GM12878 (cell line): ENCODE measurements around the gene HP1BP3. TPM values are rescaled to one million over a fixed set of nuclear protein-coding genes. Genes with fewer than 3 reads are reported as not detected.
A peak's percentile ranks its signal among the peaks of the same experiment; 100 is the strongest.

ENCODE experiments used
- BRCA1 ChIP-seq: IDR thresholded peaks from 2 replicates; pipeline ENCODE4 v1.6.1; 2011; ENCODE audit warnings: low read depth, low read length, improper control_type of control experiment
- CBFB ChIP-seq: IDR thresholded peaks from 2 replicates; pipeline ENCODE4 v1.6.1; 2016; ENCODE audit warnings: antibody characterized with exemption, low read depth
- CEBPB ChIP-seq, 2 experiments: fragments of 150-350 bp in 1 of 2; IDR thresholded peaks; 2 replicates each; pipeline ENCODE4 v1.6.1; 2012 to 2014; ENCODE audit warnings: low read depth in 2 of 2, low read length in 2 of 2, borderline replicate concordance in 1 of 2, inconsistent platforms in 1 of 2
- CHD1 ChIP-seq: IDR thresholded peaks from 2 replicates; pipeline ENCODE4 v1.6.1; 2012; ENCODE audit warnings: low read depth, low read length, improper control_type of control experiment
- CHD2 ChIP-seq: IDR thresholded peaks from 2 replicates; pipeline ENCODE4 v1.6.1; 2011; ENCODE audit warnings: low read depth, low read length, improper control_type of control experiment, borderline replicate concordance
- CREB1 ChIP-seq: IDR thresholded peaks from 2 replicates; pipeline ENCODE4 v1.6.1; 2012; ENCODE audit warnings: low read depth, mild to moderate bottlenecking, inconsistent platforms
- CTCF ChIP-seq, 3 experiments: IDR thresholded peaks in 2 of 3; conservative IDR thresholded peaks in 1 of 3; 2 replicates each; pipeline ENCODE4 v1.5.1; 2011; ENCODE audit warnings: low read depth in 3 of 3, low read length in 3 of 3, mild to moderate bottlenecking in 3 of 3, control low read depth in 2 of 3, moderate library complexity in 2 of 3, inconsistent platforms in 1 of 3, mixed read lengths in 1 of 3; ENCODE audit not compliant: control insufficient read depth in 2 of 3, insufficient read depth in 1 of 3; ENCODE audit errors: extremely low read depth in 1 of 3
- HSF1 ChIP-seq: fragments of 150-350 bp; IDR thresholded peaks from 2 replicates; pipeline ENCODE4 v1.6.1; 2014; ENCODE audit warnings: mild to moderate bottlenecking, low read depth, low read length
- IRF3 ChIP-seq: fragments of 450-650 bp; IDR thresholded peaks from 2 replicates; pipeline ENCODE4 v1.6.1; 2014; ENCODE audit warnings: mild to moderate bottlenecking
- LARP7 ChIP-seq: fragments of 450-650 bp; IDR thresholded peaks from 2 replicates; pipeline ENCODE4 v1.6.1; 2017; ENCODE audit warnings: mild to moderate bottlenecking
- MTA3 ChIP-seq: IDR thresholded peaks from 2 replicates; pipeline ENCODE4 v1.6.1; 2012; ENCODE audit warnings: low read length, inconsistent platforms, borderline replicate concordance
- PAX5 ChIP-seq: IDR thresholded peaks from 2 replicates; pipeline ENCODE4 v1.6.1; 2011; ENCODE audit warnings: low read depth, low read length, borderline replicate concordance
- PBX3 ChIP-seq: IDR thresholded peaks from 2 replicates; pipeline ENCODE4 v1.6.1; 2011; ENCODE audit warnings: mild to moderate bottlenecking, low read depth, low read length, moderate library complexity; ENCODE audit not compliant: insufficient replicate concordance
- RAD51 ChIP-seq: fragments of 450-650 bp; IDR thresholded peaks from 2 replicates; pipeline ENCODE4 v1.6.1; 2016; ENCODE audit warnings: moderate library complexity, mild to moderate bottlenecking, inconsistent platforms
- RELA ChIP-seq: fragments of 450-650 bp; IDR thresholded peaks from 2 replicates; pipeline ENCODE4 v1.8.0; 2014; ENCODE audit warnings: borderline replicate concordance; ENCODE audit not compliant: partially characterized antibody
- SMC3 ChIP-seq: IDR thresholded peaks from 2 replicates; pipeline ENCODE4 v1.6.1; 2011; ENCODE audit warnings: low read length, improper control_type of control experiment, borderline replicate concordance
- TCF3 ChIP-seq: IDR thresholded peaks from 2 replicates; pipeline ENCODE4 v1.6.1; 2012; ENCODE audit warnings: low read depth, mild to moderate bottlenecking, low read length, borderline replicate concordance; ENCODE audit not compliant: insufficient read depth
- YBX1 ChIP-seq: fragments of 450-650 bp; IDR thresholded peaks from 2 replicates; pipeline ENCODE4 v1.6.1; 2016; ENCODE audit warnings: antibody characterized with exemption
- ZBTB33 ChIP-seq: fragments of 450-650 bp; IDR thresholded peaks from 2 replicates; pipeline ENCODE4 v1.6.1; 2017; ENCODE audit warnings: mild to moderate bottlenecking
- ZNF274 ChIP-seq: IDR thresholded peaks from one replicate; pipeline ENCODE4 v1.8.0; 2011; ENCODE audit not compliant: insufficient read length, insufficient read depth
- polyA plus RNA-seq, 11 experiments: library from polyadenylated mRNA; depleted of rRNA in 4 of 11; unstranded in 6 of 11; stranded (reverse) in 5 of 11; fragments of >200 nt; fragmentation: Nextera tagmentation in 4 of 11; fragmentation: Illumina TruSeq in 1 of 11; extraction: Ambion mirVana in 4 of 11; extraction: Trizol in 1 of 11; gene quantifications; 1 replicate in 1 of 11; 2 replicates in 10 of 11; pipeline versions ENCODE4 v1.2.1 to v1.2.3, GENCODE V29; 2011 to 2016; ENCODE audit warnings: inconsistent platforms in 2 of 11, missing spikeins in 2 of 11, low read depth in 1 of 11
- total RNA-seq, 4 experiments: library from RNA; depleted of rRNA in 3 of 4; stranded (reverse); fragments of >200 nt in 3 of 4; fragmentation: Illumina TruSeq in 1 of 4; extraction: Trizol in 1 of 4; gene quantifications; 2 replicates each; pipeline versions ENCODE4 v1.2.1 to v1.2.3, GENCODE V29; 2013 to 2021
- TF ChIP-seq, protein P1 (sequence below): IDR thresholded peaks from 2 replicates; pipeline ENCODE4 v1.6.1; 2012; ENCODE audit warnings: low read depth, low read length, improper control_type of control experiment

The HP1BP3 gene
- total and polyA plus RNA-seq, 10 of the 15 experiments (the other 5 are each of a cell fraction or from before 2014, with no cell fraction given) = 32.6 to 188 (median 133) TPM

DNA sequence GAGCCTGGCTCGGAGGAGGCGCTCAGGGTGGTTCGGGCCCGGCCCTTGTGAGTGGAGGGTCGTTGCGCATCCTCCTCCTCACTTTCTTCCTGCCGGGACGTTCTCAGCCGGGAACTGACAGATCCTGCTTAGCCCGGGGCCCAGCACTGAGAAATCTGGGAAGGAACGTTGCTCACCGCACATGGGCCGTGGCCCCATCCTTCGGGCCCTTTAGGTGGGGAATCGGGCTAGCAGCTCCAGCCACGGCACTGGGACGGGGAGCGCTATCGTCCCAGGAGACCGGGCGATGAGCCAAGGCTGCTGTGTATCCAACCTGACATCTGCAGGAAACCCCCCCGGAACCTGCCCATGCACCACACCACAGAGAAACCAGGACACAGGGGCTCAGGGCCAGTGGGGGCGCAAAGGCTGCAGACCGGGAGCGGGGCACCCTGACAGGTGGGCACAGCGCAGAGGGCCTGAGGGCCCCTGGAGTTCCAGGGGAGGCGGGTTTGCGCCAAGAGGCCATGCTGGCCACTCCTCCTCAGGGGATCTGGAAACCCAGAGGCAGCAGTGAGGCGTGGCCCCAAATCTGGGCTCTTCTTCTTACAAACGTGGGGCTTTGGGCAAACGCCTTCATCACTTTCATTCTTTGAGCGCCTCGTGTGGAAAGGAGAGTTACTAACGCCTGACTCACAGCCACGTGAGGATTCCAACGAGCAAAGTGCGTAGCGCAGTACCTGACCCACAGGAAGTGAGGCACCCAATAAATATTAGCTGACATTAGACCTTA lies 54.3 kb downstream of the HP1BP3 start, which contains the start of gene SH2D5 (continued):
- TF ChIP-seq CEBPB (IDR thresholded peaks at IDR 0.05; ENCODE audit: borderline replicate concordance in 1 of 2, low read depth in 2 of 2, low read length in 2 of 2) (no peak), CREB1 (peak; percentile 29; the same call in 1 of the 2 replicates), RAD51 (peak; percentile 80), TCF3 (0 out of 2 replicates have a peak, but pooled peaks have one; percentile 15), PAX5 (0 out of 2 replicates have a peak, but pooled peaks have one; percentile 22), PBX3 (no peak), ZBTB33 (no peak), YBX1 (no peak), LARP7 (peak; percentile 26; the same call in 1 of the 2 replicates), CHD1 (no peak), BRCA1 (no peak), MTA3 (peak; percentile 50; the same call in 1 of the 2 replicates), CHD2 (no peak), HSF1 (no peak), RELA (no peak), ZNF274 (no peak), SMC3 (no peak), CTCF (IDR thresholded peaks at IDR 0.05 in 2 of 3, conservative IDR thresholded peaks at IDR 0.05 in 1 of 3; ENCODE audit: control insufficient read depth in 2 of 3, extremely low read depth in 1 of 3, insufficient read depth in 1 of 3, low read depth in 3 of 3, low read length in 3 of 3) (peak; percentile 36 to 46 (median 44); a peak in 5 of 6 replicates), CBFB (no peak), IRF3 (no peak)
- TF ChIP-seq, protein P1, sequence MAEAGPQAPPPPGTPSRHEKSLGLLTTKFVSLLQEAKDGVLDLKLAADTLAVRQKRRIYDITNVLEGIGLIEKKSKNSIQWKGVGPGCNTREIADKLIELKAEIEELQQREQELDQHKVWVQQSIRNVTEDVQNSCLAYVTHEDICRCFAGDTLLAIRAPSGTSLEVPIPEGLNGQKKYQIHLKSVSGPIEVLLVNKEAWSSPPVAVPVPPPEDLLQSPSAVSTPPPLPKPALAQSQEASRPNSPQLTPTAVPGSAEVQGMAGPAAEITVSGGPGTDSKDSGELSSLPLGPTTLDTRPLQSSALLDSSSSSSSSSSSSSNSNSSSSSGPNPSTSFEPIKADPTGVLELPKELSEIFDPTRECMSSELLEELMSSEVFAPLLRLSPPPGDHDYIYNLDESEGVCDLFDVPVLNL = no peak
